HG02852 (cell line): ENCODE data around the gene CERS1.

Experiments used
- ATAC-seq: cut with Tn5 transposase; IDR thresholded peaks from one replicate; pipeline ENCODE4 v1.9.1; 2021; ENCODE audit warnings: mild to moderate bottlenecking, moderate library complexity; ENCODE audit not compliant: unreplicated experiment

The CERS1 gene

GRCh38 chr19:18858906-18859646 is 36.9 kb downstream of the CERS1 start:
- no peak for ATAC-seq

DNA sequence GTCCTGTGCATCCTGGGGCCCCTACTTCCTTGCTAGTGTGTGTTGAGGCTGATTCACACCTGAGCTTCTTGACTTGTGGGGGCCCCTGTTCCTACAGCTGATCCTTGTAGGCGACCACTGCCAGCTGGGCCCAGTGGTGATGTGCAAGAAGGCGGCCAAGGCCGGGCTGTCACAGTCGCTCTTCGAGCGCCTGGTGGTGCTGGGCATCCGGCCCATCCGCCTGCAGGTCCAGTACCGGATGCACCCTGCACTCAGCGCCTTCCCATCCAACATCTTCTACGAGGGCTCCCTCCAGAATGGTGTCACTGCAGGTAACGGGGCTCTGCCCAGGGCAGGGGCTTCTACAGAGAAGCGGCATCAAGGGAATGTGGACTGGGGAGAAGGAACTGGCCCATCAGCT is 38.7 kb downstream of the CERS1 start:
- no peak for ATAC-seq

GRCh38 chr19:18856385-18857126 is 39.4 kb downstream of the CERS1 start:
- no peak for ATAC-seq

DNA sequence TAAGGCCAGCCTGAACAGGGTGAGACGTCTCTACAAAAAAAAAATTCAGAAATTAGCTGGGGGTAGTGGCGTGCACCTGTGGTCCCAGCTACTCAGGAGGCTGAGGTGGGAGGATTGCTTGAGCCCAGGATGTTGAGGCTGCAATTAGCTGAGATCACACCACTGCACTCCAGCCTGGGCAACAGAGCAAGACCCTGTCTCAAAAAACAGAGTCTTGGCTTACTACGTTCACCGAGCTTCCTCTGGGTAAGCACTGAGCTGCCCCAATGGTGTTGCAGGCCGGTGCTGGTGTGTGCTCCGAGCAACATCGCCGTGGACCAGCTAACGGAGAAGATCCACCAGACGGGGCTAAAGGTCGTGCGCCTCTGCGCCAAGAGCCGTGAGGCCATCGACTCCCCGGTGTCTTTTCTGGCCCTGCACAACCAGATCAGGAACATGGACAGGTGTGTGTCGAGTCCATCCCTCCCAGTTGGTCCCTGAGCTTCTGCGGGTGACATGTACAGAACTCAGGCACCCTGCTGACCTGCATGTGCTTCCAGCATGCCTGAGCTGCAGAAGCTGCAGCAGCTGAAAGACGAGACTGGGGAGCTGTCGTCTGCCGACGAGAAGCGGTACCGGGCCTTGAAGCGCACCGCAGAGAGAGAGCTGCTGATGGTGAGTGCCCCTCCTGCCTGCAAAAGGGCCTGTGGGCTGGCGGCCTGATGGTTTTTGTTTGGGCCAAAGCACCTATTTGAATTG is 40.1 kb downstream of the CERS1 start:
- no peak for ATAC-seq

DNA sequence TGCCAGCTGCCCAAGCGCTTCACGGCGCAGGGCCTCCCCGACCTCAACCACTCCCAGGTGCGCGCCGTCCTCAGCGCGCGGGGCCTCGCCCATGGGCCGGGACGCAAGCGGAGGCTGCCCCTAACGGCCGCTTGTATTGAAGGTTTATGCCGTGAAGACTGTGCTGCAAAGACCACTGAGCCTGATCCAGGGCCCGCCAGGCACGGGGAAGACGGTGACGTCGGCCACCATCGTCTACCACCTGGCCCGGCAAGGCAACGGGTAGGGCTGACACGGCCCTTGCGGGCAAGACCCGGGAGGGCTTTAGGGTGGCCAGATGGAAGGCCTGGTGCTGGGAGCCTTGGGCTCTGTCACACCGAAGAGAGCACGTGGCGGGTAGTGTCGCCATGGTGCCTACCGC is 41.0 kb downstream of the CERS1 start:
- ATAC-seq = no peak

GRCh38 chr19:18853755-18854427 is 42.1 kb downstream of the CERS1 start:
- ATAC-seq = no peak

- ATAC-seq = no peak
These were observed 43.3 kb downstream of the CERS1 start for GRCh38 chr19:18852648-18853047.

GRCh38 chr19:18851673-18852325 is 44.2 kb downstream of the CERS1 start:
- ATAC-seq = no peak

DNA sequence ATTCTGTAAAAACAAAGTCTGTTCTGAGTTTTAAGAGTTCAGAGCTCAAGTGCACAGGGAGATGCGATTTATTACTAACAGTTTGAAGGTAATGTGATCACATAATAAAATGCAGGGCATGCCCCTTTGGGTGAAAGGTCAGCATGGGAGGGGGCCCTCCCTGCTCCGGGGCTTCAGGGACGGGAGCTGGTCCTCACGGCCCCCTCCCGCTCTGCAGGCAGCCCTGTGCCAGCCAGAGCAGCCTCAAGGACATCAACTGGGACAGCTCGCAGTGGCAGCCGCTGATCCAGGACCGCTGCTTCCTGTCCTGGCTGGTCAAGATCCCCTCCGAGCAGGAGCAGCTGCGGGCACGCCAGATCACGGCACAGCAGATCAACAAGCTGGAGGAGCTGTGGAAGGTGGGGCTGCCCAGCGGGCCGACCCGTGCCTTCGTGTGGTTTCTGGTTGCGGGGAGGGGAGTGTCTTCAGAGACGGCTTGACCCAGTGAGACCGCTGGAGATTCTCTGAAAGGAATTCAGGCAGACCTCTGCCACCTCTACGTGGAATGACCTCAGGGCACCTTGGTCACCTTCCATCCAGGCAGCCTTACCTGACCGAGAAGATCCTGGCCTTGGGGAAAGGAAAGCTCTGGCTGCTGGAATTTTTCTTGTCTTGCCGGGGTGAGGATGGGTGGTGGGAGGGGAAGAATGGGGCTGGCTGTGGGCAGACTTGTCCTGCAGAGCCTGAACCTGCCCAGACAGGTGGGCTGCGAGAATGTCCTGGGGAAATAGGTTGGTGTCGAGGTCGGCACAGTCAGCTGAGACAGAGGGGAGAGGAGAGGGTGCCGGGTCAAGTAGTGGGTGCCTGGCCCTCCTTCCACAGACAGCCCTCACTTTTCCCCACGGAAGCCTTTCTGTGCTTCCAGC is 45.2 kb downstream of the CERS1 start:
- ATAC-seq = no peak

DNA sequence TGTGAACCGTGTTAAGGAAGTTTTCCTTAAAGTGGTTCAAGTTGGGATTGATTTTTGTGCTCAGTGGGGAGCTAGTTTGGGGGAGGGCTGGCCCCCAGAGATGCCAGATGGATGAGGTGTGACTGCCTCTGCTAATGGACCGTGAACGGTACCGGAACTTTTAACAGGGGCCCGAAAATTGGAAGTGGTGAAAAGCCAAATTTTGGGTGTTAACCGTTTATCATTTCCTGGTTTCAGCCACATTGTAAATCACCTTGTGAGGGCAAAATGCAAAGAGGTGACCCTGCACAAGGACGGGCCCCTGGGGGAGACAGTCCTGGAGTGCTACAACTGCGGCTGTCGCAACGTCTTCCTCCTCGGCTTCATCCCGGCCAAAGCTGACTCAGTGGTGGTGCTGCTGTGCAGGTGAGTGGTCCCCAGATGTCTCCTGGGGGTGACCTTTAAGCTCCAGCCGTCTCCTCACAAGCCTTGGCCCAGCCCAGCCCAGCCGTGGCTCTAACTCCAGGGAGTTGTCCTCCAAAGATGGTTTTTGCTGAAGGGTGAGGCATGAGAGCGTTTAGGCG is 46.0 kb downstream of the CERS1 start:
- ATAC-seq = no peak

DNA sequence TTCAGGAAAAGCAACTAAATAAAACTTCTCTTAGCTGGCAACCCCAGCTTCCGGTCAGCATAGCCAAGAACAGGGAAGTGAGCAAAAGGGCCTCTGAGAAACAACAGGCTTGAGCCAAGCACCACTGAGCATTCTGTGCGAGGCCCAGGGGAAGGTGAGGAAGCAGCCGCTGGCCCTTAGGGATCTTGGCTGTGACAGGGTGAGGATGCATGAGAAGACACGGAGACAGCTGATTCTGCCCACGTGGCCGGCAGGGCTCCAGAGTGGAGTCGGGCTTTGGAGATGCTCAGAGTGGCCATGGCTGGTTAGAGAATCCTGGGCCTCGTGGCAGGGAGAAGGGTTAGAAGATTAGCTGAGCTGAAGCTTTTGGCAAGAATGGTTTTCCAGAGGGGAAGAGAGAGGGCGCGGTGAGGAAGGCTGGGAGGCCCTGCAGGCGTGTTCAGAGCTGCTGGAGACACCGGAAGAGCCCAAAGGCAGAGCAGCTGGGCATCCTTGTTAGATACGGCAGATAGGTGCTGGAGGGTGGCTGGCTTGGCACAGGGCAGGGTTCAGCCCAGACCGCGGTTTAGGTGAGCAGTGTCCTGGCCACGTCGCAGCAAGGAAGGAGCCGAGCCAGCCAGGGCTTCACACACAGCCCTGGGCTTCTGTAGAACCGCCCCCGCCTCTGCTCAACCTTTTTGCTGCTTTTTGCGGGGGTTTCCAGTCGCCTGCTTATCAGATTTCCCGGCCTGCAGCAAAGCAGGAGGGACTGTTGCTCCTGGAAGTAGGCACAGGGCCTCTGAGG is 46.9 kb downstream of the CERS1 start:
- no peak for ATAC-seq

DNA sequence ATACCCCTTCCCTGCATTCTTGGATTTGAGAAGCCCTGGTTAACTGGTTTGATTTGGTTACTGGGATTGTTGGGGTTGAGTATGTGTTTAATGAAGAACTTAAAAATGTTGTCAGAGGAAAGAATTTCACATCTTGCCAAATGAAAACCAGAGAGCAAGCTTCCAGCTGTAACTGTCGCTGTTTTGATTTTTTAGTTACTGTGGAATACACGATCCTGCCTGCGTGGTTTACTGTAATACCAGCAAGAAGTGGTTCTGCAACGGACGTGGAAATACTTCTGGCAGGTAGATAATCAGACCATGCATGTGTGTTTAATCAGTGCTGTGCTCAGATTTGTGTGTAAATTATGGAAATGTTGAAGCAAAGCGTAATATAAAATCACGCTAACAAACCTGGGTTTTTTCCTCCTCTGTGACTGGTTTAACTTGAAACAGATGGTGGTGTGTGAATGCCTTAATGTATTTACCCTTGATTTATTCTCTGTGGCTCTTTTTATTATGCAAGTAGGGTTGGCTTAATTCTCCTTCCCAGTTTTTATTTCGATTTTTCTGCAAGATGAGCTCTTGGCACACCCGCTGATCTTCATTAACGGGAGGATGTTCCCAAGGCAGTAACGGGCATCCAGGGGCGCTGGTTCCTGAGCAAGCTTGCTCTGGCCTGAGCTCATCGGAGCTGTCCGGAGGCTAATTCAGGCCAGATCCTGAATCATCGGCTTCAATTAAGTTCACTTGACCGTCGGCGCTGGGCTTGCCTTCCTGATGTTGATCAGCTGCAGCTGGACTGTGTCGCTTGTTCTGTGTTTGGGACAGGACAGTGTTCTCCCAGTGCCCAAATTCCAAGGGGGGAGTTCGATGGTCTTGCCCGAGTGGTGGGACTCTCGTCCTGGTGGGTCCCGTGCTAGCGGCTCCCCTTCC is 48.2 kb downstream of the CERS1 start:
- no peak for ATAC-seq

DNA sequence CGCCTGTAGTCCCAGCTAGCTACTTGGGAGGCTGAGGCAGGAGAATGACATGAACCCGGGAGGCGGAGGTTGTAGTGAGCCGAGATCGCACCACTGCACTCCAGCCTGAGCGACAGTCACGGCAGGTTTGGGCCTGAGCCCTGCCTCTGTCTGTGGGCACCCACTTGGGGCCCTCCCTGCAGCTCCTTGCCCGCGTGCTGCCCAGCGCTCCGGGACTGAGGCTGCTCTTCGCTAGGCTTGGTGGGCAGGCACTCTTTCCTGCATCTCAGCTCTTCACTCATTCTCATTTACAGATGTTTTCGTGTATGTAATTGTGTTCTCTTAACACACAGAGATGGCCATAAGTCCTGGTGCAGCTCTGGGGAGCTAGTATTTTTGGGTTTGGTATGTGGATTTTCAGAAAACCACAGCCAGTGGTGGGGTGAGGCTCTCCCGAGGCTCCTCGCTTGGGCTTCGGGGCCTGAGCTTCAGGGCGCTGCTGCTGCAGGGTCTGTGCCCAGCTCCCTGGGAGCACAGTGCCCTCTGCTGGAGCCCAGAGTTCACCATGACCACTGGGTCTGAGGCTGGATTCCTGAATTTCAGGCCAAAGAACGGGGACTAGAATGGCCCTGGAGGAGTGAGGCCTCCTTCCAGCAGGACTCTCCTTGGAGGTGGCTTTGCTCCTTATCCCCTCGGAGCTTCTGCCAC is 49.0 kb downstream of the CERS1 start:
- no peak for ATAC-seq

DNA sequence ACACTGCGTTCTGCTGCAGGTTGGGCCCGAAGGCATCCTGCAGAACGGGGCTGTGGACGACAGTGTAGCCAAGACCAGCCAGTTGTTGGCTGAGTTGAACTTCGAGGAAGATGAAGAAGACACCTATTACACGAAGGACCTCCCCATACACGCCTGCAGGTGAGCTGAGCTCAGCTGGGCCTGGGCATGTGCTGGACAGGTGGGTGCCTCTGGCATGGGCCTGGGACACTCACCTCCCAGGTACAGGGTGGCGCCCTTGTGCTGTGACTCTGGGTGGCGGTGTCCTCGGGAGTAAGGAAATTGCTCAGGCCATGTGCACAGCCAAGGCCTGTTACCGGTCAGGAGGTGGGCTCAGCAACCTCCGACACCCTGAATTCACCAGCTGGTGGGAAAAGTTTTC is 50.0 kb downstream of the CERS1 start:
- ATAC-seq = no peak

DNA sequence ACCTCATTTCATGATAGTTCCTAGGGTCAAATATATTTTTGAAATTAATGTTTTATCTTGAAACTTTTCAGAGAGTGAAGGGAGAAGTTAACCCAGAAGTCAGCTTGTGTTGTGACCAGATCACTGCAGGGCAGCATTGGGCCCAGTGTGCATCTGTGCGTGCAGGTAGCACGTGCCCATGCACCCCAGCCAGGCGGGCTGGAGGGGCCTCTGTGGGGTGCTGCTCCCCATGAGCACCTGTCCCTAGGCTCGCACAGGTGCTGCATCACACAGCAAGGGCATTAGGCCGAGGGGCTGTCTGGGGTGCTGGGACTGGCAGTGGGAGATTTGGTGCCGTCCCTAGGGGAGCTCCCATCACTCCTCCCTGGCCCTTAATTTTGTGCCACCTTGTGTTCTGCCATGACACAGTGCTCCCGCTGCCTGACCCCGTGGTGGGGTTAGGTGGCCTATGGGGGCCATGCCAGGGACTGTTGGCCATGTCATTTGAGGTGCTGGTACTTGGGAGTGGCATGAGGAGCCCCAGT is 51.1 kb downstream of the CERS1 start:
- no peak for ATAC-seq

DNA sequence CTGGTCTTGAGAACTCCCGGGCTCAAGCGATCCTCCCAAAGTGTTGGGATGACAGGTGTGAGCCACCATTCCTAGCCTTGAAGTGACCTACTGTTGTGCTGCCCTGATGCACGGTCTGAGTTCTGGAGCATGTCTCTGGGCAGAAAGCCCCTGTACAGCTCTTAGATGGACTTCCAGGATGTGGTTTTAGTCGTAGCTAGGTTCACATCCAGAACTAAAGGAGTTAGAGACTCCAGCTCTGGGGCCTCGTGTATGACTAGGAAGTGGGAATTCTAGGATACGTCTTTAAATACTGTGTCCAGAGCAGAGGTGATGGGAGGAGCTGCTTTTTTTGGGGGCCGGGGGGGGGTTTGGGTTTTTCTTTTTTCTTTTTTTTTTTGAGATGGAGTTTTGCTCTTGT is 52.0 kb downstream of the CERS1 start:
- ATAC-seq = no peak

GRCh38 chr19:18842166-18842565 is 53.8 kb downstream of the CERS1 start:
- no peak for ATAC-seq
